ENCODE results near the gene DSCAML1. TPM values are rescaled to one million over a fixed set of nuclear protein-coding genes. Genes with fewer than 3 reads are reported as not detected.

Gene DSCAML1
- total RNA-seq, 1 donor from 2014 or later: 0.89 TPM

DNA sequence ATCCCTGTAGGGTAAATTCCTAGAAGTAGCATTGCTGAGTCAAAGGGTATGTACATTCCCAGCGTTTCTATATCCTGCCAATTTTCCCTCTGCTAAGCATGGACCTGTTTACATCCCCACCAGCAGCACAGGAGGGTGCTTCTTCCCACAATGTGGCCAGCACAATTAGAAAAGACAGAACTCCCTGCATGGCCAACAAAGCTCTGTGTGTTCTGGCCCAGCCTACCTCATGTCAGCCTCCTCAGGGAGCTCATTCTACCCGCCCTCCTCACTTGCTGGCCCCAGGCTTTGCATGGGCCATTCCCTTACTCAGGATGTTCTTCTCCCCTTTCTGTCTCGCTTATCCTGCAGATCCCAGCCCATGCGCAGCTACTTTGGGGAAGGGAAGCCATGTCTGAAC is 186.1 kb downstream of the DSCAML1 start:
- DNase-seq: no peak

DNA sequence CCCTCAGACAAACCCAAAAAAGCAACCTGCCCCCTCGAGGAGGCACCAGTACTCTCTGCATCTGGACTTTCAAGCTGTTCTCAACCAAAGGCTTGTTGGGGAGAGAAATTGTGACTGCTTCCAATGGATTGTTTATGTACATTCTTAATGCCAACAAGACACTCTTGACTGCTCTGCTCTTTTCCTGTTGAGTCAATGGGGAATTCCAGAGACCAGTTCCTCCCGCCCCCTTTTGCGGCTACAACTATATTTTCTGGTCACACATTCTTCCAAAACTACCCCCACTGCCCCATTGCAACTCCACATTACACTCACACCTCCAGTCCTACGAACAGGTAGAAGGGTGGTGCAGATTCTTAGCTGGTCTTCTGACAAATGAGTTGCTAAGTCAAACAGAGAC is 187.0 kb downstream of the DSCAML1 start:
- DNase-seq: no peak

DNA sequence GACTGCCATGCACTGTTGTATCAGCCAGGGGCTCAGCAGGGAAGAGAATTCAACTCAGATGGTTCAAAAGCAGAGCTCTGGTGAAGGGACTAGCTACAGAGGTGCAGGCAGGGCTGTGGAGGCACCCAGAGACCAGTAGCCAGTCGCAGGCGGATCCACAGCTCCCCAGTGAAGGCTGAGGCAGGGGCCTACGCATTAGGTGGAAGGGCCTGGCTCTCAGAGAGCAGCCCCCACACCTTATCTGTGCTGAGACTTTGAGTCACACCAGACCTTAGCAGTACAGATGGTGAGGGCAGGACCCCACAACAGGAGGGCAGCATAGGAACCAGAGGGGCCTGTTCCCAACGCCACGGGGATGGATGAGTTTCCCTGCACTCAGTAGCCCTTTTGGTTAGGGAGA is 189.6 kb downstream of the DSCAML1 start:
- no peak for DNase-seq

DNA sequence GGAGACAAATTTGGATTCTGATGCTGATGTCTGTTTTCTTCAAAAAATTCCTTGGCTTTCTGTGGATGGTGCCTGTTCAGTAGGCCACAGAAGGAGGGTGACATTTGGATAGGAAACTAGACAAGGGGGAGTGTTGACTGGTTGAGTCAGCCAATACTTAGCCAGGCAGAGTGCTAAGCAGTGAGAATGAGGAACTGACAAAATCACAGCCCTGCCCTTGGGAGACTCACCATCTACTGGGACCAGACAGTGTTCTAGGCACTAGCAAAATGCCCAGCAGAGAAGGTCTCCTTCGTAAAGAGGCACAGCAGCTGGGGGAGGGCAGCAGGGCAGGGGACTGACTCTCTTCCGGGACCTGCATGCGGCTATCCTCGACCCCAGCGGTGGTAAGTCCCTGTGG is 190.2 kb downstream of the DSCAML1 start:
- no peak for DNase-seq

DNA sequence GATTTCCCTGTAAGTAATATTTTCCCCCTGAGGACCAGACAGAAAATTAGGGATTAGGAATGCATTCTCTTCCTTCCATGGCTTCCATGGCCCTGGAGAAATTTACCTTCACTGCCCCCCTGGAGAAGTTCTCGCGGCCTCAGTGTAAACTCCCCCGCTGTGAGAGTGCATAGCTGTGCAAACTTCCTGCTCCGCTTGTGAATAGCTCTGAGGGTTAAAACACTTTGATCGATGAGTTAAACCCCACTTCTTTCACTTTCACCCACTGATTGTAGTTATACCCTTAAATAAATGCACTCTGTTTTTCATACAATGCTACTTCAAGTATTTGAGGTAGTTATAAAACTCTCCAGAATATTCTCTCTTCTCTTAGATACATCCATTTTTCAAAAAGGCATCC is 190.8 kb downstream of the DSCAML1 start:
- DNase-seq: no peak

DNA sequence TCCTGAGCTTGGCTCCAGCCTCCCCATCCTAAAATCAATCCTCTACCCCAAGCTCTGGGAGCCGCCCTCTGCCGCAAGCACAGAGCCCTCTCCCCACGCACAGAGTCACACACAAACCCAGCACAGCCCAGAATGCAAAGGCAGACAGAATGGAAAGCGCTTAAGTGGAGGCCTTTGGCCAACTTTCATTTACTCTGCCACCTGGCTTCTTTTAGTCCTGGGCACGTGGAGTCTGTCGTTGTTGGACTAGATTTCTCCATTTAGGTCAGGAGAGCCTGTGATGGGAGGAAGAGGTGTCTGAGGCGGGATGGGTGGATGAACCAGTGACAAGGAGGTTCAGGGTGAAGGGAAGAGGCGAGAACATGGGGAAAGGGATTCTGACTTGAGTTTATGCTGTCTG is 191.7 kb downstream of the DSCAML1 start:
- no peak for DNase-seq

DNA sequence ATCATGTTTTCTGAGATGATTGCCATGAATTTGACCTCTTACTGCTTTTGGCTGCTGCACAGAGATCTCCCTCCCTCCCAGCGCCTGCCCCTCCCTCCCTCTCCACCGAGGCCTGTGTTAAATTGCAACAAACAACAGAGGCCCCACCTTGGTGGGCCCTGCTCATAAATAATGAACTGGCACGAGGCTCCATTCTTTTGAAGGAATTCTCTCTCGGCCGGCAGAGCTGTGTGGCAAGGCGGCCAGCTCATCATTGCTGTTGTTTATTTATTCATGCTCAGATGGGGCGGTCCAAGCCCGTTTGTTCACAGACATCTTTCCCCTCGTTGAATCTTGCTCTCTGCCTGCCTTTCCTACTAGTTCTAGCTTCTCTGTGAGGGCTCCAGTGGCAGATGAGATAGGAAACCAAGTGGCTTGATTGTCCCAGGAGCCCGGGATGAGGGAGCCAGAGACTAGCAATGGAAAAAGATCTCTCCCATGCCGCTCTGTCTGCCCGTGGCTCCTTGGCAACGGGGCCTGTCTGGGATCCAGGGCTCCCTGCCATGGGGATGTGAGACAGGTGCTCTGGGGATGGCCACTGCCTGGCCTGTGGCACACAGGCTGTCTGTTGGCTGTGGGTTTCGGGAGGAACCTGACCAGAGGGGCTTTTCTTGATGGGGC is 192.6 kb downstream of the DSCAML1 start:
- DNase-seq: no peak

DNA sequence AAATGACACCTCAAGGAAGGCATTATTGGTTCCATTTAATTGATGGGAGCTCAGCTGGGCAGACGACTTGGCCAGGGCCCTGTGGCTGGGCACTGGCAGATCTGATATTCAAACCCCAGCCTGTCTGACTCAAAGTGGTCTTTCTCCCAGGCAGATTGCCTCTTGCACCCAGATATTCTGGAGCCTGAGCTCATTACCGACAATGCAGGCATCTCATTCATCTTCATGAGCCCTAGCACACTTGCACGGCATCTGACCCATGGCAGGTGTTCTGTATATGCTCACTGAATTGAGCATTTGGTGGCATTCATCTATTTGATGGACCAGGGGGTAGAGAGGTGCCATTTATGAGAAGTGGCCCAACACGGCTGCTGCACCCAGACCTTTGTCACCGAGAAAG is 193.1 kb downstream of the DSCAML1 start:
- no peak for DNase-seq

DNA sequence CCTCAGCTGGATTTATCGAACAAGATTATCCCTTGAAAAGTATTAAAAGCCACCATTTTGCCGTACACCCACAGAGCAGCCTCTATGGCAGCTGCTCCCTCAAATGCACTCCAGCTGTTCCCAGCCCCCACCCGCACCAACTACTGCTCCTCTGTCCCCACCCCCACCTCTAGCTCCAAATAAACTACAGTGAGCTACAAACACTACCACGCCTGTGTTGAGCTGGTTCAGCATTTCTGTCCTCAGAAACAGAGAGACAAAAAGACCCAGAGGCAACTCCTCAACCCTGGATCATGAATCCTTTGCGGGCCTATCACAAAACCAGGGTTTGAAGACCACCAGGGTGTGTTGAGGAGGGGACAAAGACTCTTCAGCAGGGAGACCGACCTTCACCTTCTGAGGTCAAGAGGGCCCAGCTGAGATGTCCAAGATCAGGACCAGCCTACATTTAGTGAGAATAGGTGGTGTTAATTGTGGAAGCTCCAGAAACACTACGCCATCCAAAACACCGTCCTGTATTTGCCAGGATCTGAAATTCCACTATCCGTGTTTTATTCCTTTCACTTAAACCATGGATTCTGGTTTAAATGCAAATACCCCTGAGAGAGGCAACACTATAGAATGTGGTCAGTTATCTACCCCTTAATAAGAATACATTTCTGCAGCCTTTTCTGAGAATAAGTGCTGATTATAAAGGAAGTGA is 195.9 kb downstream of the DSCAML1 start:
- no peak for DNase-seq

DNA sequence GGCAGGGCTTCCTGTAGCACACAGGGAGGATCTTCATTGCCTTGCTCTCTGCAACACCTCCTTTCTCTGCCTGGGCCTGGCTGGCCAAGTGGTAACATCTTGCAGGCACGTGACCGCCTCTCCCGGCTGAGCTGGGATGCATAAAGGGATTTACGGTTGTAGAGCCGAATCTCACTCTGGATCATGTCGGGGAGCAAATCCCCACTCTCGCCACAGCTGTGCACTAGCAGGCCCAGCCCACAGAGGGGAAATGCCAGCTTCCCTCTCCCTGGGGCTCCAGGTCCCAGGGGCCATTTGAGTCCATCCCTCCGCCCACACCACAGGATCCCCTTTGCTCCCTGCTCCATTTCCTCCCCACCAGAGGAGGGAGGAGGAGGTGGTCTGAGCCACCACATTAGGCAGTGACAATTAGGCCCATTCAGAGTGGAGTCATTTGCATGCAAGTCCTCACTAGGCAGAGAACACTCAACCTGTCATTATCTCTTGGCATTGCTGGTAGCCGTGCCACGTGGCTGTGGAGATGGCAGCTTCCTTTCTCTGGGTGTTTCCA is 196.7 kb downstream of the DSCAML1 start:
- DNase-seq: no peak

DNA sequence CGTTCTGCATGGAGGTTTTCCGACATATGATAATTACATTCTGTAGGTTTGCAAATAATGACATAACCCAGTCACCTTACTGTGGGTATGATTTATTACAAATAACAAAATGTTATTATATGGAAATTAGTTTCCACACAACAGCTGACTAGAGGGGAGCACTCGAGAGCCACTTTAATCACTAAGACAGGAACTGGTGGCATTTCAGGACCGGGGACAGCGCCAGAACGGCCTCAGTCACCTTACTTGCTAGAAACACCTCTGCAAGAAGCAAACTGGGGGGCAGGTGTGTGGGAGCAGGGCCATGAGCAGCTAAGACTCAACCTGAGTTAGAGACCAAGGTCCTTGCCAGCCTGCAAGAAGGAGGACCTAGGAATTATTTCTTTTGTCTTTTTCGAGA is 199.9 kb downstream of the DSCAML1 start:
- no peak for DNase-seq

DNA sequence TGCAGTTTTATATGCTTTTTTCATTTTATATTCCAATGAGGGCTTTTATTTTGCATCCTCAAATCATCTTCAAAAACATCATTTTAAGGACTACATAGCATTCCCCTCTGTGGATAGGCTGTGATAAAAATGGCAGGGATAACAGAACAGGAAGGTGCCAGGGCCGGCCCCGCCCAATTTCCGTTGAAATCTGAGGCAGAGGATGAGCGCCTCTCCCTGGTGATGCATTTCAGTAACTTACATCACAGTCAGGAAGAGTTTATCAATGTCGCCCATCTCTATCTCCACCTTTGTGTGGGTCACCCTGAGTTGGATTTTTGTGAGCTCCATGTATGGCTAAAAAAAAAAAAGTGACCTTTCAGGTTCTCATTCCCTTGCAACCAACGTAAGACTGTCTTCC is 201.6 kb downstream of the DSCAML1 start:
- no peak for DNase-seq

DNA sequence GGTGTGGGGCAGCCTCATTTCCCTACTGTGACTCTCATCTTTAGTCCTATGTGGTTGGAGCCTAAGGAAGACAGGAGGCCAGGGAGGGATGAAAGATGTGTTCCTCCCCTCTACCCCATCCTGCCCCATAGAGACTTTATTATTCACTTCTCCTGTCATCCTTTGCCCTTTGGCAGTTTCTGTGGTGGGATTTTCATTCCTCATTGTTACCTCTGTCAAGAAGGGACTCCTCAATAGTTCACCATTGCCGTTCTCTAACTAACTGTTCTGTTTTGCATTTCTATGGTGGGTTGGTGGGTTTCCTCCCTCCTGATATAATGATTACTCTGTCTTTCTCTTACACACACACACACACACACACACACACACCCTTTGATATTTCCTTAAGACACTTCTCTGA is 202.3 kb downstream of the DSCAML1 start:
- no peak for DNase-seq

DNA sequence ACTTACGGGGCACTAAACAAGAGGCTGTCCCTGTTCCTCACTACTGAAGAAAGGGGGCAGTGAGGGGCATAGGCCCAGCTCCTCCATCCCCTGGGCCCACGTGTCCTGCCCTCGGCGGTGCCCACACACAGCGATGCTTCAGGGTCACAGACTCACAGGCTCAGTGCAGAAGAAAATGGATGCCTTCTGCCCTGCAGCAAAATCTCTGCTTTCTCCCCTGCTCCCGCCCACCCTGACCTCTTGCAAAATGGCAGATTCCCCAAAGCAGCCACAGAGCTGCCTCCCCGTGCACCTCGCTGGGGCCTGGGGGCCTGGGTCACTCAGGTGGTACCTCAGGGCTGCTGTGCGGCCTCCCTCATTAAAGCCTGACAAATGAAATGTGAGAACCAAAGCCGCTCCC is 204.0 kb downstream of the DSCAML1 start:
- no peak for DNase-seq

DNA sequence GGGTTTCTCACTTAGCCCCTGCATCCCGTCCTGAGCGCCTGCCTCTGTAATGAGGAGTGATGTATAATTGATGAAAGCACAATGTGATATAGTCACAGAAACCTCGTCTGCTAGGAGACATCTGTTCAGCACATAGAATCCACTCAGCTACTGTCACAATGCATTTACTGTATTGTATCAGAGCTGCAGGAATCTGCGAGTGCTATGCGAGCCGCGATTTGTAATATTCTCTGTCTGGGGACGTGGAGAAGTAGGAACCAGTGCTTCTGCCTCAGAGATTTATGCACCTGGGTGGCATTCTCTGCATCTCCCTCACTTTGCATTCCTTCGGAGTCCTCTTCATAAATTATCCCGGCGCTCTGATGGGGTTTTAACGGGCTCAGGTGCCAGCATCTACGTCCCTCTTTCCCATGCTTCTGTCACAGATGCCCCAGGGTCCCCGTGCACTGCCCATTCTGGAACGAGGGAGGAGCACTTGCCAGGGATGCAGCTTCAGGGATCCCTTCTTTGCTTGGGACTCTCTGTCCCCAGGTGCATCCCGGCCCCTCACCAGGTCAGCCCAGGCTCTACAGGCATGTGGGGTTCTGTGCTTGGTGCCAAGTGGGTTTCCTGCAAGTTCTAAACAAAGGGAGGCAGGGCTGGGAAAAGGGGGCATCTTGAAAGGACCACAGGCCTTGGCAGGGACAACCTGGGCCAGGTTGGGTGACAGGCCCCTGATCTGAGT is 205.5 kb downstream of the DSCAML1 start:
- DNase-seq: no peak

DNA sequence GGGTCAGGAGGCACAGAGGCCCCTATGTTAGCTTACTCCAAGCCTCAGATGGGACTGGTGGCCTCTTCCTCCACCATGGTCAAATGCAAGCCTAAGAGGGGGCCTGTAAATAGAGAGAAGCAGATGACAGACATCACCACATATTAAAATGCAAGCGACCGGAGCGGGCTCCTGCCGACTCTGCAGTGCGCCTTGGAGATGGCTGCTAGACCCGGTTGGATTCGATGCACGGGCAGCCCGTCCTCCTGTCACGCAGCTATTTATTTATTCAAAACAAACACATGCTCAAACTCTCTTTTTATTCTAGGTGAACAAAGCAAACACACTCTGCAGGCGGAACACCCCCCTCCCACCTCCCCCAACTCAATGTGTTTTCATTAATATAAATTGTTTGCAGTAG is 208.0 kb downstream of the DSCAML1 start:
- DNase-seq: no peak

DNA sequence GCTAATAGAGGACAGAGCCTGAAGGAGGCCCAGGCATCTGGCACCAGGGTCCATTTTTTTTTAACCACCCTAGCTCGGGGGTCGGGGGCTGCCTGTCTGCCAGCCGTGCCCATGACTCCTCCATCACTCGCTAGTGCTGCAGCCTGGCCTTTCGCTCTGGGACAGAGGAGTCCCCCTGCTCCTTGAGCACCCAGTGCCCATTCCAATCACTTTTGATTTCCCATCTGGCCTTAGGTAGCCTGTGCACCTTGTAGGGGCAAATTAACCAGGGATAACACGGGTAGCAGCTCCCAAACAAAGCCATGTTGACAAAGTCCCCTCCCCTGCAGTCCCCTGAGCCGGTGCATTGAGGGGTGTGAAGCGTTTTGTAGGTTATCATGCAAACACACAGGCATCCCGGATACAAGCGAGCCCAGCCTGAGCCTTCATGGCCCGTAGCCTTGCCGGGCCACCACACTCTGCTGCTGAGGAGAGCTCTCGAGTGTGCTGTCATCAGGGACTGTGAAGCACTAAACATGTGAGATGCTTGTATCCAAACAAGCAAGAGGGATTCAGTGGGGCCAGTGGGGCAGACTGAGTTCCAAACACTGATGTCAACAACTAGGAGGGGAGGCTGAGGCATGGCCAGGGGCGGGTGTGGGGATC is 208.7 kb downstream of the DSCAML1 start:
- DNase-seq: no peak

DNA sequence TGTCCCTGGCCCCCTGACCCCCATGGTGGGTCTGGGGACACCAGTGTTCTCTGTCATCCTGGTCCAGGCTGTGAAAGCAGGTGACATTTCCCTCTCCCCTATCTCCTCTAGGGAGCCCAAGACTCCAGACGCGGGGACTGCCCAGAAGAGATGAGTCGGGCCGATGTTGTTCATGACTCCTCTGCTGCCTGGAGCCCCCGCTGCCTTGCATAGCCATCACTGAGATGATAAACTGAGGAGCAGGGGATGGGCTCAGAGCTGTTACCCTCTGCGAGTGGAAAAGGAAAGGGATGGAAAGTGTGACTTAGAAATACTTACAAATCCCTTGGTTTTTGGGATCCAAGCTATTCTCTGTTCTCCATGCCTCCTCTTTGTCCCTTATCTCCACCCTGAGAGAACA is 209.6 kb downstream of the DSCAML1 start:
- no peak for DNase-seq

DNA sequence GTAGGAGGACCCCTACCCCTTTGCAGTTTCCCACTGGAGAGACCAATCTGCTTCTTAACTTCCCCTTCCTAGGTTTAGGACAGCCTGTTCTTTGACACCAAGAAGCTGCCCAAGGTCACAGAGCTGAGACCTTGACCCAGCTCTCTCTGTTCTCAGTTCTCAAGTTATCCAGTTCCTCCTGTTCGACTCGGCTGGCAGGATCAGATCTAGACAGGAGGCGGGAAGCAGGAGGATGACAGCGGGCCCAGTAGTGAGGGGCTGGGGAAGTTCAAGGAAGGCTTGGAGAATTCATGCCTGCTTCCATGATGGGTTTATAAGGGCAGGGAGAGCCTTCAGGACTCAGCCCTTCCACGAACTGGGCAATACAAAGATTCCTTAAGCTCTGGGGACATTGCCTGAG is 210.6 kb downstream of the DSCAML1 start:
- no peak for DNase-seq

DNA sequence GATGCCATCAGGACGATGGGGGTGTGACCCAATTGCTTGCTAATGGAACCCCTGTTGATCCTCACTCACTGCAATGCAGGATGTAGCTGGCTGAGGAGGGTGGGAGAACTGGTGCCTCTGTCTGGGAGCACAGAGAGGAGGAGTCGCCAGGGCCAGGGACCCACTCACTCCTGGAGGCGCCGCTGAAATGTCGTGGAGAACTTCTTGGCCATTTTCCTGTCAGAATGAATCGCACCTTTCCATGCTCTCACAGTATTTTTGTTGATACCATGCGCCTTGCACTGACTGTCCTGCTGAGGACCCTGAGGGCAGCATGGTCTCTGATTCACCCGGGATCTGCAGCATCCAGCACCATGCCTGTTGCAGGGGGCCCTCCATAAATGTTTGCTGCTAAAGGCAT is 211.4 kb downstream of the DSCAML1 start:
- DNase-seq: no peak

DNA sequence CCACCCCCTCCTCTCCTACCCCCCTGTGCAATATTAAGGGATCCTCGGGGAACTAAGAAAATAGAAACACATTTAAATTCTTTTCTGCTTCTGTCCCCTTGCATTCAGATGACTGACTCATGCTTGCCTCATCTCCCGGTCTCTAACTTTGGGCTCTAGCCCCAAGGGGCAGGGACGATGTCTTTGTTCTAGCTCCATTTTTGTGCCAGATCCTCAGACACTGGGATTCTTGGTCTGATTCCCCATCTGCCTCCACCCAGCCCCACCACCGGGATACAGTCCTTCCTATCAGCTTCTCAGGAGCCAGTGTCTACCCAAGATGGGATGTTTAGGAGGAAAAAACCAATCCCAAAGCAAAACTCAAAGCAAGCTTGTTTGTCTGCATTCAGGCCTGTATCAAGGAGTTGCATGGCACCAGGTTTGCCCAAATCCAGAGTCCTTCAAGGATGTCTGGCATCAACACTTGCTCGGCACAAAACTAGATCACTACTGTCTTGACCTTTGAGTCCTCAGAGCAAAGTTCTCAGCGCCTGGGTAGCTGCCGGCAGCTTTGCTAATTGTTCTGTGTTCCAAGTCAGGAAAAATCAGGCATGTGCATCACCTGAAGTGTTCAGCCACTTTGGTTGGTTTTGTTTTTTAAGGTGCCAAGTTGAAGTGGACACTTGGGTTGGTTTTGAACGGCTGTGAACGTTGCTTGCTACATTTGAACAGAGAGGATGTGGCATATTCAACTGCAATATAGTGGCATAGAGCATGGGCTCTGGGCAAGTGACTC is 212.8 kb downstream of the DSCAML1 start:
- no peak for DNase-seq

Measured in skin of body (tissue), 2 donors.